ENCODE data around the gene SMYD3.

GRCh38 chr1:246477634-246478033, 29.4 kb downstream of the SMYD3 start:
- TF ChIP-seq POLR2AphosphoS5 (IDR thresholded peaks at IDR 0.05; ENCODE audit: low read depth, low read length), result no peak
- TF ChIP-seq CTCF (IDR thresholded peaks at IDR 0.05), result no peak
- no peak for TF ChIP-seq SIN3A (IDR thresholded peaks at IDR 0.05; ENCODE audit: borderline replicate concordance, insufficient read depth, low read depth, low read length)

Data from Panc1 (cell line).